WERI-Rb-1 (cell line): ENCODE measurements around the gene LIG4.

Experiments
- DNase-seq: peaks from one replicate; pipeline ENCODE4 v3.0.0-alpha.2; 2020
- H3K27ac ChIP-seq: fragments of 250-450 bp; sonication (Bioruptor Pico); 2 replicates; pipeline ENCODE4 v1.5.1; 2020; ENCODE audit warnings: mild to moderate bottlenecking, moderate library complexity
- H3K27me3 ChIP-seq: fragments of 250-450 bp; sonication (Bioruptor Pico); 2 replicates; pipeline ENCODE4 v1.5.1; 2021; ENCODE audit warnings: mild to moderate bottlenecking, low read depth, moderate library complexity; ENCODE audit not compliant: insufficient read depth, severe bottlenecking
- H3K36me3 ChIP-seq: fragments of 250-450 bp; sonication (Bioruptor Pico); 2 replicates; pipeline ENCODE4 v1.5.1; 2020; ENCODE audit warnings: mild to moderate bottlenecking, moderate library complexity
- H3K4me3 ChIP-seq: 2 replicates; pipeline ENCODE4 v1.5.1; 2011; ENCODE audit warnings: low read depth, mild to moderate bottlenecking, control low read depth, low read length
- H3K9me3 ChIP-seq: fragments of 250-450 bp; sonication (Bioruptor Pico); 2 replicates; pipeline ENCODE4 v1.5.1; 2021; ENCODE audit warnings: mild to moderate bottlenecking, moderate library complexity; ENCODE audit not compliant: severe bottlenecking
- CTCF ChIP-seq: IDR thresholded peaks from 2 replicates; pipeline ENCODE4 v1.5.1; 2011; ENCODE audit warnings: low read depth, mild to moderate bottlenecking, control low read depth, inconsistent platforms, low read length

Gene LIG4

GRCh38 chr13:108215436-108215835, at the start of gene LIG4:
LIG4 (minus strand) TSS chr13:108215536; CDS start chr13:108211268, 4,268 bp downstream.
- H3K27ac ChIP-seq: peak within 1 kb of the TSS; percentile 93
- no peaks in the 10 kb centered on the region for H3K27me3 ChIP-seq
- no peak for TF ChIP-seq CTCF
- H3K9me3 ChIP-seq: no peaks in the 10 kb centered on the region
- peak within 1 kb of the TSS; percentile 50 for H3K4me3 ChIP-seq
- peak; percentile 99 for DNase-seq
- peaks cover 12% of the 10 kb centered on the region for H3K36me3 ChIP-seq

GRCh38 chr13:108263621-108264355, 48.5 kb upstream of the LIG4 start:
- Histone ChIP-seq H3K9me3 (no peaks in the 10 kb centered on the region), H3K4me3 (no peak overlapping the region), H3K27me3 (no peaks in the 10 kb centered on the region), H3K27ac (no peak overlapping the region), H3K36me3 (no peaks in the 10 kb centered on the region)
- DNase-seq: no peak
- no peak for TF ChIP-seq CTCF

GRCh38 chr13:108257248-108257647, 41.9 kb upstream of the LIG4 start:
- Histone ChIP-seq H3K27me3 (no peaks in the 10 kb centered on the region), H3K36me3 (no peaks in the 10 kb centered on the region), H3K27ac (no peak overlapping the region), H3K4me3 (no peak overlapping the region), H3K9me3 (peaks cover 4% of the 10 kb centered on the region)
- DNase-seq: no peak
- no peak for TF ChIP-seq CTCF

GRCh38 chr13:108249150-108249549, 33.8 kb upstream of the LIG4 start:
- Histone ChIP-seq H3K27ac (no peak overlapping the region), H3K27me3 (no peaks in the 10 kb centered on the region), H3K4me3 (no peak overlapping the region), H3K9me3 (peaks cover 3% of the 10 kb centered on the region), H3K36me3 (no peaks in the 10 kb centered on the region)
- TF ChIP-seq CTCF: no peak
- no peak for DNase-seq

GRCh38 chr13:108230377-108230776, 15.0 kb upstream of the LIG4 start:
- no peak for TF ChIP-seq CTCF
- Histone ChIP-seq H3K9me3 (no peaks in the 10 kb centered on the region), H3K27me3 (no peaks in the 10 kb centered on the region), H3K27ac (no peak overlapping the region), H3K4me3 (no peak overlapping the region), H3K36me3 (peaks cover 8% of the 10 kb centered on the region; the same call in 1 of the 2 replicates)
- DNase-seq: no peak
